ENCODE data around the gene ZNF611.

ZNF611 gene

GRCh38 chr19:52673014-52673413 is 61.8 kb downstream of the ZNF611 start:
- DNase-seq, result no peak

- no peak for DNase-seq
Observed at GRCh38 chr19:52670046-52670445, 64.8 kb downstream of the ZNF611 start.

GRCh38 chr19:52669586-52669985 is 65.3 kb downstream of the ZNF611 start:
- no peak for DNase-seq

DNA sequence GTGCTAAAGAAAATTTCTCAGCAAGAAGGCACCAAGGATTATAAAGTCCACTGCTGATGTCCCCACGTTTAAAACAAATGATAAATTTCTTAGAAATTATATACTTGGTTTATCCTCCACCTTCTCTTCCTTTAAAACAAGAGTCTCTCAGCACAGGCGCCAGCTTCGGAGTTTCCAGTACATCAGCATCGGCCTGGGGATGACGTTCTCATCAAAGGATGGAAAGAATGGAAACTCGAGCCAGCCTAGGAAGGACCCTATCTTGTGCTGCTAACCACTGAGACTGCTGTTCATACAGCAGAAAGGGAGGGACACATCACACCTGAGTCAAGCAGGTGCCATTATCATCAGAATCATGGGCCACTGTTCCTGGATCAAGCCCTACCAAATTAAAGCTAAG is 66.9 kb downstream of the ZNF611 start:
- DNase-seq, result no peak

DNA sequence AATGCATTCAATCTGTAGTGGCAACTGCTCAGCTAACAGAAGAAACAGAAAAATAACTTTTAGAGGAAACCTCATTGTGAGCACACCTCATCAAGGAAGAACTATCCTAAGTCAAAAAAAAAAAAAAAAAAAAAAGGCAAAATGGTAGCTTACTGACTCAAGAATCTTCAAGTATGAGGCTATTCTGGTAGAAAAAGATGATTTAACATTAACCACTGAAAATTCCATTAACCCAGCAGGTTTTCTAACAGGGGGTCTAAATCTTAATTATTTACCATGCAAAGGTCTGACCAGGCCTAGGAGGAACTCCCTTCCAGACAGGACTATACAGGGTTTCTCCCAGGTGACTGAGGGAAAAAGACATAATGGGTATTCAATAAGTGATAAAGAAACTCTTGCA is 68.3 kb downstream of the ZNF611 start:
- no peak for DNase-seq

DNA sequence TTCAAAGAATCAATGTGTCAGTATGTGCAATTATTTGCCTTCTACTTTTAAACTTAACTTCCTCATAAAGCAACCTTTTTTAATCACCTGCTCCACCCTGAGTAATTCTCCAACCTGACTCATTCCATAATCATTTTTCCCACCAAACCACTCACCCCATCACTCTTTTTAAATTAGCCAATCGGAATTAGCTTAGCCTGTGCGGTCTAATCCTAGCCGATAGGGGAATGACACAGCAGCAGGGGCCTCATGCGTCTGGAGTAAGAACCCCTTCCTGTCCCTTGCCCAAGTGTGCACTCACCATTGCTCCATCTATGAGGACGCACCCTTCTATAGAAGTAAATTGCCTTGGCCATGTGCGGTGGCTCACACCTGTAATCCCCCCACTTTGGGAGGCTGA is 69.3 kb downstream of the ZNF611 start:
- DNase-seq, result no peak

- no peak for DNase-seq
Observed at GRCh38 chr19:52665027-52665426, 69.8 kb downstream of the ZNF611 start.

DNA sequence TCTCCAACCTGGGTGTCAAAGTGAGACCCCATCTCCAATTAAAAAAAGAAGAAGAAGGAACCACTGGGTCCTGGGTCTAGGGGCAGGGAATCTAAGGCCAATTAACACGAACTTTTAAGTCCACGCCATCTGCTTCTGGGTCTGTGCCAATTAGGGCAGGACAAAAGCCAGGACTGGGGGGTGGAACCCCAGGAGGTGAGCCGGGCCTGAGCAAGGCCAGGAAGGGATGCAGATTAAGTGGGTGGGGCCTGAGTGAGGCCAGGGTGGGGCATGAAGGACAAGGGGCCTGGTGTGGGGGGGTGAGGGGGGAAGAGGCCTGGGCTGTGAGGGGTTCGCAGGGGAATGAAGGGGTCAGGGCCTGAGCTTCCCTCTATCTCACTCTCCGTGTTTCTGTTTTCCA is 70.4 kb downstream of the ZNF611 start:
- no peak for DNase-seq

DNA sequence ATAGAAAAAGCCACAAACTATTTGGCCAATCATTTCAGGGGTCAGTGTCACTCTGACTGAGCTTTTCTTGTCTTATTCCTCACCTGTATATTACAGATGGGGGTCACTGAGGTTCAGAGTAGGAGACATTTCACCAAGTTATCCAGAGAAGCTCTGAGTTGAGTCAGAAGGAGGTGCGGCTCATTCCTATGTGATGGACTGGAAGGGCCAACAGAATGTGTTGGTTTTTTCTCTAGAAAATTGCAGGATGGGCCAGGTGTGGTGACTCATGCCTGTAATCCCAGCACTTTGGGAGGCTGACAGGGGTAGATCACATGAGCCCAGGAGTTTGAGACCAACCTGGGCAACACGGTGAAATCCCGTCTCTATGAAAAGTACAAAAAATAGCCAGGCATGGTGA is 72.2 kb downstream of the ZNF611 start:
- DNase-seq, result no peak

DNA sequence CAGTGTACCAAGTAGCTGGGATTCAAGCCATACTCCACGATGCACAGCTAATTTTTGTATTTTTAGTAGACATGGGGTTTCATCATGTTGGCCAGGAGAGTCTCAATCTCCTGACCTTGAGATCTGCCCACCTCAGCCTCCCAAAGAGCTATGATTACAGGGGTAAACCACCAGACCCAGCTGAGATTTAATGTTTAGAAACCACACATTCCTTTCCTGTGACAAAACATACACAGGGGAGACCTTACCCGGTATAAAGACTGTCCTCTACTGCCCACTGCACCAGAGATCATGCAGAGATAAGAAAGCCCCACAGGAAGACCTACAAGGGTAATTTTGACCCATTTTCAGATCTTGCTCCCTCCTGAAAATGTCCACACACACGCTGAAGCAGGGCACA is 73.9 kb downstream of the ZNF611 start:
- DNase-seq, result no peak

- no peak for DNase-seq
Observed at GRCh38 chr19:52659013-52659412, 75.8 kb downstream of the ZNF611 start.

DNA sequence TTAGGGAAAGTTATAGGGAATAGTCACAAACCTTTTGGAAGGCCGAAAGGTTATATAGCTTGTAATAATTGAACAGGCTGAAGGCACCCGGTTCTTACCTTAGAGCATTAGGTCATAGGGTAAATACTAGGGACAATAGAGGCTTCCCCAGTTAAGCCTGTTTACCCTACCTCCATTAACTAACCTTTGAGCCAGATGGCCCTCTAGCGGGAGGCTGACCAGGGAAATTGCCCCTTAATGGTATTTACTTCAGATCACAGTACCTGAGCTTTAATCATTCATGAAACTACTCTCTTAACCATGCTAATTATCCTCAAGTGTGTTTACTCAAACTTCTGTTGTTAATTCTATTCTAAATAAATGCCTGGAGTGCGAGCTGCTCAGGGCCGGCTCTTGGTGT is 76.2 kb downstream of the ZNF611 start:
- DNase-seq, result no peak

- DNase-seq, result no peak
Observed at GRCh38 chr19:52653161-52653560, 81.7 kb downstream of the ZNF611 start.
